GM18507 (cell line): ENCODE data around the gene MAD1L1.

Experiments used
- DNase-seq: peaks from one replicate; pipeline ENCODE4 v3.0.0; 2011; ENCODE audit warnings: low read depth; ENCODE audit not compliant: insufficient read length; ENCODE audit errors: extremely low spot score
- FAIRE-seq: peaks from 2 replicates; lab custom pipeline; 2011; peaks lifted over from hg19 to GRCh38; lab: Jason Lieb, UNC

MAD1L1 gene

DNA sequence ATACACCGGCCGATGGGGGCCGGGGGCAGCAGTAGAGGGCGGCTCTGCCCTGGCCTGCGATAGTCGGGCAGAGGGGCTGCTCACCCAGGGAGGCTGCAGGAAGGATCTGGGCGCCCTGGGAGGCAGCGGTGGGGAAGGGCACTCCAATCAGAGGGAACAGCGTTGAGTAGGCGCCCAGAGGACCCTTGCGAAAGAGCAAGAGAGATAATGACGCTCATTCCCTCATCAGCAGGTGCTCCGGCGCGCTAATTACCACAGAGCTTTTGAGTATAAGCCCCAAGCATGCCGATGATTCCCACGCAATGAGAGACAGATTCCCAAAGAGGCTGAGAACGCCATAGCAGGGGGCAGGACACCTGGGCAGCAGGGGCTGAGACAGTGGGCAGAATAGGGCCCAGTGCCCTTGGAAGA is 215.3 kb downstream of the MAD1L1 start:
- no peak for FAIRE-seq

GRCh38 chr7:2016761-2017480 is 215.8 kb downstream of the MAD1L1 start:
- no peak for DNase-seq
- FAIRE-seq, result no peak

More for the DNA sequence above, 215.3 kb downstream of the MAD1L1 start:
- no peak for DNase-seq

GRCh38 chr7:2016021-2016631 is 216.6 kb downstream of the MAD1L1 start:
- DNase-seq (no peak), FAIRE-seq (no peak)

GRCh38 chr7:2015251-2015871 is 217.4 kb downstream of the MAD1L1 start:
- no peak for FAIRE-seq

GRCh38 chr7:2014391-2015241 is 218.1 kb downstream of the MAD1L1 start:
- DNase-seq, result no peak
- FAIRE-seq, result no peak

More at GRCh38 chr7:2015251-2015871, 217.4 kb downstream of the MAD1L1 start:
- no peak for DNase-seq

DNA sequence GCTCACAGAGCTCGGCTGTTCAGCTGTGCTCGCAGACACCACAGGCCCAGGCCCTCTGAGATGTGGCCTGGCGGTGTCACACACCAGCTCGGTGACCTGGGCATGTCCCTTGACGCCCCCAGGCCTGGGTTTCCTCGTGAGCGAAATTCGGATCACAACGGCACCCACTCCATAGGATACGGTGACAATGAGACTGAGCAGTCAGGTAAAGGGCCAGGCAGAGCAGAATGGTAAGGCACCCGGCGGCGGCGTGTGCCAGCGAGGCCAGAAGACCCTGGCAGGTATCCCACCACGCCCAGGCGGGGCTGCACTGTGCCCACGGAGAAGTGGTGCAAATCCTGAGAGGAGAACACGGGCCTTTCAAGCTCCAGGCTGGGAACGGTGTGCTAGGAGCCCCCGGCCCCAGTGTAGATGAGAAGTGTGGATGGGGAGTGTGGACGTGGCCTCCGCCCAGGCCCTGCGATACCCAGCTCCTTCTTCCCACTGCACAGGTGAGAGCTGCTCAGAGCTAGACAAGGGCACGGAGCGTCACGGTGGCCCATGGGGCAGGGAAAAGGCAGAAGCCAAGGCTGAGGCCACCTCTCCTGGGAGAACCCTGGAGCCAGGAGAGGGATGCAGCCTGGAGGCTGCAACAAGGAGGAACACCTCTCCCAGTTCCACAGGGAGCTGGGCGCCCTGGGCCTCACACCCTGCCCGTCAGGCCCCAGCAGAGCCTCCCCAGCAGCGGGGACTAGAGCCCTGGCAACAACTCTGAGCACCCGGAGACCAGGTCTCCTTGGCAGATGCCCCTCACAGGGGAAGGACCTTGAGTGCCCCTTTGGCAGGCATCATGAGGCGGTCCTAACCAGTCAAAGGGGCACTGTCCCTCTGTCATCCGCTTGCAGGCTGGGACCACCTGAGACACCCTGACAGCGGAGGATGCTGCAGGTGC is 219.1 kb downstream of the MAD1L1 start:
- no peak for DNase-seq
- FAIRE-seq, result no peak

- no peak for DNase-seq
- no peak for FAIRE-seq
Measured at GRCh38 chr7:2012981-2013380, 219.8 kb downstream of the MAD1L1 start.

DNA sequence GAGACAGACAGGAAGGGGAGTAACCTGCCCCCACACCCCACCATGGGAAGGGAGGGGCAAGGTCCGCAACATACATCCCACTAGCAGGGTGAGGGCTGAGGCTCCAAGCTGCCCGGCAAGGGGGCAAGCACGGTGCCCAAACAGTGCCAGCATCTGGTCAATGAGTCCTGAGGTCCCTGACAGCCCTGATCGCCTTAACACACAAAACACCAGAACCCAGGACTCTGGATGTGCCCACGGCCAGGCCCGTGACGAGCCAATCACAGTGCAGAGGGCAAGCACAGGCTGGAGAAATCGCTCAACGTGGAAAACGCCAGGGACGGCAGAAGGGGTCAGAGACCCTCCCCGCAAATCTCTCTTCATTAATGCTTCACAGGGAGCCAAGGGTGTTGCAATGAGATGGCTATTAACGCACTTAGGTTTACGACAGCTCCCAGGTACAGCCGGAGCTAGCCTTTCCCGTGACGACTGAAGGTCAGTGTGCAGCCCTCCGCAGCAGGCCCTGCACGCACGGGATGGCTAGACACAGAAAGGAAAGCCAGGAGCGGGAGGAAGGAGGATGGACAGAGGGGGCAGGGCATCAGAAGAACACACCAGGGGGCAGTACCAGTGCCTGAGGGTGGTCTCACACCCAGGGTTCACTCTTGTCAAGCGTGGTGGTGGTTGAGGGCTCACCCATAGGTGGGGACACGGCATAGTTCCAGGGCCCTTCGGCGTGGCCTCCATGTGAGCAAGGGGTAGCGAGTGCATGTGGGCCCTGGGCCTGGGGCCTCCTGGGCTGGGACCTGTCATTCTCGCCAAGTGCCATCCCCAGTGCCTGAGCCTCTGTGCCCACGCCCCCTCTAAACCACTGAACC is 220.5 kb downstream of the MAD1L1 start:
- FAIRE-seq, result no peak
- no peak for DNase-seq

DNA sequence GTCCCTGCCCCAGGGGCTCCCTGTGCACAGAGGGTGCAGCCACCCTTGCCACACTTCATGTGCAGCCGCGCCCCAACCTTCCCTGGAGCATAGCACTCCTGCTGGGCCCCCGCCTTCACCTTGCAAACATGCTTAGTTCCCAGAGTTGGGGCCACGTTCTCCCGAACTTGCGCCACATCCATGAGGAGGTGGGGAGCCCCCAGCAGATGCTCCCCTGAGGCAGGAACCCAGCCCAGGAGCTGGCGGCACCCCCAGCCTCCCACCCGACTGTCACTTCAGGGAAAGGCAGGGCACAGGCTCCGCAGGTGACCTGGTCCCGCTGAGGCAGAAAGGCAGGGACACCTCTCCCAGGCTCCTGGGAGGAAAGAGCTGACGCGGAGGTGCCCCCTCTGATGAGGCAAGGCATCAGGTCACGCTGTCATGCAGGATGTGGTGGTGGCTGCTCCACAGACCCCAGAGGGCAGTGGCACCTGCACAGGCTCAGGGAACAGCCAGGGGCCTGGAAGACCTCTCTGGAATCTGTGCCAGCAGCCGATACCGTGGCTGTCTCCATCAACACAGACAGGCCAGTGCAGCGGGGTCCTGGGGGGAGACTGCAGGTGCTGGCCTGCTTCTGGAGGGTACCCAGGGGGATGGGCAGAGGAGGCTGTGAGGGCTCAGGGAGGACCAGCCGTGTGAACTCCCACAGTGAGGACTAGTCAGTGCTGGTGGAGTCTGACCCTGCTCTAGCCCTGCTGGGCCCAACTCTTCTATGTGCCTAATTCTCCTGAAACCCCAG is 221.3 kb downstream of the MAD1L1 start:
- DNase-seq, result no peak
- no peak for FAIRE-seq

DNA sequence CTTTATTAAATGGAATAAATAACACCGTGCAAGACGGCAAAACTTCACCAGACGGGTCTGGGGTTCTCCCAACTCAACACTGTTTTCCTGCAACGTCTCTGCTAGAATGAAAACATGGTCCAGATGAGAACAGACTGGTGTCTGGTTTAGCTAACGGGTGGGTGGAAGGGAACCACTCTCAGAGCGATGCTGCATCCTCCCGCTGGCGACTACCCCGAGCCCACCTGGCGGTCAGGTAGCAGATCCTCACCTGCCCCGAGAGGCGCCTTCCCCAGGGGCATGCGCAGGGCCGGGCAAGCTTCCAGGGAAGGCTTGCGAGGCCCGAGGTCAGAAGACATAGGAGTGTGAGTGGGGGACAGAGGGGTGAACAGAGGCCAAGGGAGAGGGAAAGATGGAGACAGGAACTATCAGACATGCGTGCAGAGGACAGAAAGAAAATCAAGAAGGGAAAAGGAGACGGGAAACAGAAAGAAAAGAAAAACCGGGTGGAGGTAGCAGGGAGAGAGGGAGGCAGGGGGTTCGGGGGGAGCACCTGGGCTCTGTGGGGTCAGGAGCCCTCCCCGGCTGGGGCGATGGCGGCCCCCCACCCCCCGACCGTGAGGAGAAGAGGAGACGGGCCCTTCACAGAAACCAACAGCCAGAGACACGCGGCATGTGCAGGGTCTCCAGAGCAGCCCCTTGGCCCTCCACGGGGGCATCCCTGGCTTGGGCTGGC is 222.0 kb downstream of the MAD1L1 start:
- no peak for DNase-seq
- no peak for FAIRE-seq

- FAIRE-seq, result no peak
- DNase-seq, result no peak
Measured at GRCh38 chr7:2010101-2010500, 222.6 kb downstream of the MAD1L1 start.

DNA sequence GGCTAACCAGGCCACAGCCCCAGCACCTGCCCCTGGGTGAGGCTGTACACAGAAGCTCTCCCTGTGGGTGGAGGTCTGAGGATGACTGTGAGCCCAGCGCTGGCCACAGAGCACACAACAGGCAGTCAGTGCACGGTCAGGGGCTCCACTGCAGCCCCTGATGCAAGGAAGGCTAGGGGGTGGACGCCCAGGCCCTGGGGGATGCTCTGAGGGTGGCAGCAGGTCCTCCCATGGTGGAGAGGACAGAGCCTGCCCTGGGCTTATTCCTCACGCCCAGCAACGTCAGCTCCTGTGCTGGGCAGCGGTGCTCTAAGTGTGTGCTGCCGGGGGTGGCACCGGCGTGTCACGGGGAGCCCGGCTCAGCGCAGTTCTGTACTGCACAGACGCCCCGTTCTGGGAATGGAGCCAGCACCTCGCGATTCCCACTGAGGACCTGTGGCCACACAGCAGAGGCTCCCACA is 223.2 kb downstream of the MAD1L1 start:
- no peak for FAIRE-seq

GRCh38 chr7:2008936-2009540 is 223.7 kb downstream of the MAD1L1 start:
- FAIRE-seq (no peak), DNase-seq (no peak)

More for the DNA sequence above, 223.2 kb downstream of the MAD1L1 start:
- DNase-seq, result no peak

DNA sequence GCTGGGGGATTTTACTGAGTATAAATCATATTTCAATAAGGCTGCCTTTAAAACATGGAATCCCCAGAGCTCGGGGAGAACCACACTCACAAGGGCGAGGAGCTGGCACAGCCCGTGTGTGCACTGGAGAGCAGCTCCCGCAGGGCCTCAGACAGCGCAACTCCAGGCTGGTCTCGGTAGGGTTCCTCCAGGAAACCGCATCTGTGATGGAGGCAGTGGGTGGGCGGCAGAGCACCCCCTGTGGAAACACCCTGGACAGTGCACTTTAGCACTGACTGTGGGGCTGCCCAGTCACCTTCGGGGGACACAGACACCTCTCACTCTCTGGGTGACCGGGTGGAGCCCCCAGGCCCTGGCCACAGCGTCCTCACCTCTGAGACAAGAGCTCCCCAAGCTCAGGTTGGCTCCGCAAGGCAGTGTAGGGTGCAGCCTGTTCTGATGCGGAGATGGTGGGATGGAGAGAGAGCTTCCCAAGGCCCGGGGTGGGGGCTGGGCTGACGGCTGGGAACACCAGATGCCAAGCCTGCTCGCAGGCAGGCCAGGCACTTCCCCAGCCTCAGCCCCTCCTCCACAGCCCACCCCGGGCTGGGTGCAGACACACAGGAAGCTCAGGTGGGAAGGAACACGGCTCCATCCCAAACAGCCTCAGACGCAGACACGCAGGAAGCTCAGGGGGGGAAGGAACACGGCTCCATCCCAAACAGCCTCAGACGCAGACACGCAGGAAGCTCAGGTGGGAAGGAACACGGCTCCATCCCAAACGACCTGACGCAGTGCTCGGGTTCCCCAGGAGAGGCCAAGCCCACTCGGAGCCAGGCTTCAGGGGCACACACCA is 224.4 kb downstream of the MAD1L1 start:
- FAIRE-seq (no peak), DNase-seq (no peak)

DNA sequence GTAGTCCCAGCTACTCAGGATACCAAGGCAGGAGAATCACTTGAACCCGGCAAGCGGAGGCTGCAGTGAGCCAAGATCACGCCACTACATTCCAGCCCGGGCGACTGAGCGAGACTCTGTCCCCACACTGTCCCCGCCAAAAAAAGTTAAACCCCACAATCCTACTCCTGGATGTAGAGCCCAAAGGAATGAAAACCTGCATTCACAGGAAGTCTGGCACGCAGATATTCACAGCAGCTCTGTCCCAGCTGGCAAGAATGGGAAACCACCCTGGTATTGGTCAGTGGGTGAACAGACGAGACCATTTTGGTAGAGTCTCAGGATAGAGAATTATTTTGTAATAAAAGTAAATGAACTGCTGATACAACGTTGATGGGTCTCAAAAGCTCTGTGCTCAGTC is 225.2 kb downstream of the MAD1L1 start:
- FAIRE-seq (no peak), DNase-seq (no peak)
